NCI-H1694 (cell line): ENCODE results near the gene FAM53A.

ENCODE experiments used
- DNase-seq: peaks from one replicate; lab custom pipeline; 2025; lab: John Stamatoyannopoulos, UW

The FAM53A gene

DNA sequence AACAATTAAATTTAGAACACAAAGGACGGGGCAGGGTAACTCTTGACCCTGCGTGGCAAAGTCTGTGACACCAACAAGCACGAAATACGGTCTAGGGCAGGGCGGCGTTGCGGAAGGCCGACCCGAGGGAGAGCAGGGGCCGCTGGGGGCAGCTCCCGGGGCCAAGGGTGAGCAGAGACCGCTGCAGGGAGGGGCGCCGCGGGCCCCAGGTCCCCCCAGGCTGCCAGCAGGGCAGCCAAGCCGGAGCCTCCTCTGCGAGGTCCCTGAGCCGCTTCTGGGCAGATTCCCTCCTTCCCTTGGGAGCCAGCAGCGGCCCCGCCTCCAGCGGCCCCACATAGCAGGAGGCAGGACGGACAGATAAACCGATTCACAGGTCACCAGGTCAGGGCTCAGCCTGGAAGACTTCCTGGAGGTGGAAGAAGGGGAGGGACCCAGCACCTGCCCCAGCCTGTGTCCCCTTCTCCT is 90.2 kb downstream of the FAM53A start:
- DNase-seq = no peak

DNA sequence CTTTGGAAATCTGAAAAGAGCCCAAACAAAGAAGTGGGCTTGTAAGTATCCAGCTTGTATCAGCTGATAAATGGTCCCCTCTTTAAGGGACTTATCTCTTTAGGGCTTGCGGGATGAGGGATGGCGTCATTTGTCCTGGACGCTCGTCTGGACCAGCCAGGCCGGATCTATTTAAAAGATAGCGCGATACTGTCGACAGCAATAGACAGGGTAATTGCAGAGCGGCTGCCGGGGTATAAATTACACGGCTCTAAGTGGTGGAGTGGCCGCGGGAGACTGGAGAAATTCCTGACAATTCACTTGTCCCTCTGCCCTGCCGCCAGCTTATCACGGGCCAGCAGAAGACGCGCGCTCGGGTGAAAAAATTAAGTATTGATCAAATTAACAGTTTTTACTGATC is 90.7 kb downstream of the FAM53A start:
- no peak for DNase-seq

- no peak for DNase-seq
These were observed 91.2 kb downstream of the FAM53A start for GRCh38 chr4:1592709-1593417.

GRCh38 chr4:1592068-1592708 is 91.9 kb downstream of the FAM53A start:
- DNase-seq = no peak

DNA sequence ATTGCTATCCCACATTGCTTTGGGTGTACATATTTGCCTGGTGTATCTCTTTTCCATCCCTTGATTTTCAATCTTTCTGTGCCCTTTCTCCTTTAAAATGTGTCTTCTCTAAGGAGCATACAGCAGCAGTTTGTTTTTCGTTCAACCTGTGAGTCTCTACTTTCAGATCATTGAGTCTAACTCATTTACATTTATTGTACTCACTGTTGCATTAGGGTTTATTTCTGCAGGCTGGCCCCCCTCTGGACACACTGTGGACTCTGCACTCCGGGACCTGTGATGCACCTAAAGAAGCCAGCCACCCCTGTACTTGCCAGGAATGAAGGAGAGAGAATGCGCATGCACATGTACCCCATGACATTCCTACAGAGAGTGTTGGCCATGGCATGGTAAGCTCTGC is 93.0 kb downstream of the FAM53A start:
- no peak for DNase-seq

DNA sequence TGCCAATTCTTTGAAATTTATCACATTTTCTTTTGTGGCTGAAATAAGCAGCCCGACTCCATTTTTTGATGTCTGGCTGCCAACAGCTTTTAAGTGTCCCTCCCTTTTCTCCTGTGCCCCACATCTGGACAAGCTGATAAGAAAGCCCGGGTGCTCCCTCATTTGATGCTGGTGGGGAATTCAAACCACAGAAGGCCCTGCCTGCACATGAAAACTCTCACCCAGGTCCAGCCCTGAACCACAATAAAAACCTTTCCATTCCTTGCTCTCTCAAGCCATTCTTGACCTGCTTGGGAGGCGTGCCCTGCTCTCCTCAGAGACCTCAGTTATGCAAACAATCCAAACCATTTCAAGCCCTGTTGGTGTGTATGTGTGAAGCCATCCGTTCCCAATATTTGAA is 93.9 kb downstream of the FAM53A start:
- no peak for DNase-seq
